ENCODE results near the gene DUSP28.

The DUSP28 gene

GRCh38 chr2:240585101-240585500, 24.9 kb downstream of the DUSP28 start:
- TF ChIP-seq CEBPB (IDR thresholded peaks at IDR 0.05) (no peak), YY1 (IDR thresholded peaks at IDR 0.05; ENCODE audit: low read depth) (no peak), USF1 (IDR thresholded peaks at IDR 0.05) (no peak), EP300 (IDR thresholded peaks at IDR 0.05; ENCODE audit: borderline replicate concordance) (no peak)

- no peak for TF ChIP-seq REST (IDR thresholded peaks at IDR 0.05; ENCODE audit: low read depth)
- TF ChIP-seq CEBPB (IDR thresholded peaks at IDR 0.05), result no peak
- TF ChIP-seq EP300 (IDR thresholded peaks at IDR 0.05; ENCODE audit: borderline replicate concordance), result no peak
- no peak for TF ChIP-seq FOXM1 (IDR thresholded peaks at IDR 0.05; ENCODE audit: borderline replicate concordance, low read depth)
- TF ChIP-seq EGR1 (IDR thresholded peaks at IDR 0.05), result no peak
- no peak for TF ChIP-seq USF1 (IDR thresholded peaks at IDR 0.05)
- TF ChIP-seq TCF12 (IDR thresholded peaks at IDR 0.05; ENCODE audit: low read depth), result no peak
- TF ChIP-seq CREB1 (IDR thresholded peaks at IDR 0.05; ENCODE audit: low read depth), result no peak
- TF ChIP-seq ZBTB7A (IDR thresholded peaks at IDR 0.05; ENCODE audit: low read depth), result no peak
- no peak for TF ChIP-seq YY1 (IDR thresholded peaks at IDR 0.05; ENCODE audit: low read depth)
- no peak for TF ChIP-seq RAD21 (IDR thresholded peaks at IDR 0.05; ENCODE audit: low read depth)
- no peak for TF ChIP-seq TEAD4 (IDR thresholded peaks at IDR 0.05)
- TF ChIP-seq MAX (IDR thresholded peaks at IDR 0.05), result no peak
- TF ChIP-seq NFIC (IDR thresholded peaks at IDR 0.05), result no peak
- no peak for TF ChIP-seq TAF1 (IDR thresholded peaks at IDR 0.05; ENCODE audit: low read depth)
Observed at GRCh38 chr2:240585681-240586197, 25.6 kb downstream of the DUSP28 start.

GRCh38 chr2:240586198-240586918, 26.2 kb downstream of the DUSP28 start, which contains the start of gene CAPN10:
Gene CAPN10, plus strand, starts transcription at chr2:240586734. Its CDS starts 178 bp downstream, at chr2:240586912.
- TF ChIP-seq TEAD4 (IDR thresholded peaks at IDR 0.05) (0 out of 2 replicates have a peak, but pooled peaks have one; percentile 7), CREB1 (IDR thresholded peaks at IDR 0.05; ENCODE audit: low read depth) (peak; percentile 71; the same call in 1 of the 2 replicates), RAD21 (IDR thresholded peaks at IDR 0.05; ENCODE audit: low read depth) (no peak), REST (IDR thresholded peaks at IDR 0.05; ENCODE audit: low read depth) (0 out of 2 replicates have a peak, but pooled peaks have one; percentile 6), EGR1 (IDR thresholded peaks at IDR 0.05) (0 out of 2 replicates have a peak, but pooled peaks have one; percentile 40), ZBTB7A (IDR thresholded peaks at IDR 0.05; ENCODE audit: low read depth) (peak; percentile 23; the same call in 1 of the 2 replicates), MAX (IDR thresholded peaks at IDR 0.05) (peak; percentile 76), EP300 (IDR thresholded peaks at IDR 0.05; ENCODE audit: borderline replicate concordance) (0 out of 2 replicates have a peak, but pooled peaks have one; percentile 9), TAF1 (IDR thresholded peaks at IDR 0.05; ENCODE audit: low read depth) (peak; percentile 87), NFIC (IDR thresholded peaks at IDR 0.05) (no peak; the same call in 1 of the 2 replicates), TCF12 (IDR thresholded peaks at IDR 0.05; ENCODE audit: low read depth) (peak; percentile 74), CEBPB (IDR thresholded peaks at IDR 0.05) (no peak), USF1 (IDR thresholded peaks at IDR 0.05) (peak; percentile 96), YY1 (IDR thresholded peaks at IDR 0.05; ENCODE audit: low read depth) (peak; percentile 74), FOXM1 (IDR thresholded peaks at IDR 0.05; ENCODE audit: borderline replicate concordance, low read depth) (no peak)

GRCh38 chr2:240586919-240587800, 27.0 kb downstream of the DUSP28 start:
- TF ChIP-seq MAX (IDR thresholded peaks at IDR 0.05) (peak; percentile 44; the same call in 1 of the 2 replicates), USF1 (IDR thresholded peaks at IDR 0.05) (peak; percentile 55; the same call in 1 of the 2 replicates), TAF1 (IDR thresholded peaks at IDR 0.05; ENCODE audit: low read depth) (no peak)
